Gastrocnemius medialis (tissue), 4 donors: ENCODE measurements around the gene HTR4.

Experiments
- CTCF ChIP-seq, 5 experiments: fragments of 450-650 bp in 3 of 5; fragments of 200-600 bp in 2 of 5; sonication (generic) in 2 of 5; IDR thresholded peaks in 4 of 5; conservative IDR thresholded peaks in 1 of 5; 1 replicate in 4 of 5; 2 replicates in 1 of 5; pipeline ENCODE4 v1.5.1; 2016 to 2019; ENCODE audit warnings: antibody characterized with exemption in 5 of 5, mild to moderate bottlenecking in 3 of 5, moderate library complexity in 3 of 5
- POLR2A ChIP-seq, 2 donors: fragments of 450-650 bp; IDR thresholded peaks; one replicate each; pipeline ENCODE4 v1.6.1; 2017; ENCODE audit warnings: antibody characterized with exemption in 2 of 2, mild to moderate bottlenecking in 2 of 2, moderate library complexity in 2 of 2

- TF ChIP-seq CTCF (IDR thresholded peaks at IDR 0.05 in 4 of 5, conservative IDR thresholded peaks at IDR 0.05 in 1 of 5), result no peak
- TF ChIP-seq POLR2A (IDR thresholded peaks at IDR 0.05), result no peak
Measured at GRCh38 chr5:148471379-148471778, 182.9 kb downstream of the HTR4 start.
